GM10248 (cell line): ENCODE data around the gene CKAP5.

Experiments
- CTCF ChIA-PET: fragments of 300-600 bp; sonication (Branson Sonifier 250); formaldehyde crosslinking; extraction: SDS; loops from one replicate; lab custom pipeline; 2021; ENCODE audit warnings: antibody characterized with exemption; lab: Yijun Ruan, JAX
- POLR2A ChIA-PET: fragments of 350-650 bp; sonication (Branson Sonifier 250); formaldehyde crosslinking; extraction: SDS; loops from one replicate; lab custom pipeline; 2020; ENCODE audit warnings: antibody characterized with exemption; lab: Yijun Ruan, JAX
- DNase-seq: peaks from one replicate; pipeline ENCODE4 v3.0.0; 2012; ENCODE audit errors: extremely low spot score
- CTCF ChIP-seq: IDR thresholded peaks from 2 replicates; pipeline ENCODE4 v1.5.1; 2012; ENCODE audit warnings: mild to moderate bottlenecking, low read depth; ENCODE audit errors: extremely low read depth, missing control alignments, control extremely low read depth

Gene CKAP5

GRCh38 chr11:46776878-46777277 lies 69.2 kb downstream of the CKAP5 start:
- ChIA-PET CTCF (no interaction called here), POLR2A (no interaction called here)
- no peak for DNase-seq
- no peak for TF ChIP-seq CTCF

- ChIA-PET CTCF (interaction anchor here (1.3 kb wide), 1 partner anchor 32 kb away, joined by 3 read pairs; no protein-coding TSS in a partner anchor), POLR2A (no interaction called here)
- DNase-seq: no peak
- TF ChIP-seq CTCF: no peak
Measured at GRCh38 chr11:46769636-46770221, 76.4 kb downstream of the CKAP5 start.

- DNase-seq: no peak
- ChIA-PET POLR2A (no interaction called here), CTCF (no interaction called here)
- TF ChIP-seq CTCF: no peak
Measured at GRCh38 chr11:46766656-46767055, 79.4 kb downstream of the CKAP5 start.

GRCh38 chr11:46762248-46762647 lies 83.8 kb downstream of the CKAP5 start:
- TF ChIP-seq CTCF: no peak
- CTCF ChIA-PET: interaction anchor here (1.2 to 1.4 kb wide), 3 partner anchors 10 to 373 kb away, joined by 3 to 5 read pairs (median 3); no protein-coding TSS in a partner anchor
- no peak for DNase-seq
- POLR2A ChIA-PET: no interaction called here

- no peak for DNase-seq
- TF ChIP-seq CTCF: no peak
- POLR2A ChIA-PET: interaction anchor here (0.6 kb wide), 1 partner anchor 21 kb away, joined by 3 read pairs; no protein-coding TSS in a partner anchor
- CTCF ChIA-PET: interaction anchor here (1.1 to 2.1 kb wide), 5 partner anchors 11 to 373 kb away, joined by 3 to 5 read pairs (median 3); no protein-coding TSS in a partner anchor
Measured at GRCh38 chr11:46761807-46762206, 84.3 kb downstream of the CKAP5 start.

GRCh38 chr11:46760429-46761128 lies 85.5 kb downstream of the CKAP5 start:
- POLR2A ChIA-PET: no interaction called here
- CTCF ChIA-PET: interaction anchor here (1.1 to 2.1 kb wide), 5 partner anchors 9 to 47 kb away, joined by 3 to 5 read pairs (median 4); no protein-coding TSS in a partner anchor
- no peak for TF ChIP-seq CTCF
- no peak for DNase-seq
